ENCODE data around the gene TMEM143.

Gene TMEM143

DNA sequence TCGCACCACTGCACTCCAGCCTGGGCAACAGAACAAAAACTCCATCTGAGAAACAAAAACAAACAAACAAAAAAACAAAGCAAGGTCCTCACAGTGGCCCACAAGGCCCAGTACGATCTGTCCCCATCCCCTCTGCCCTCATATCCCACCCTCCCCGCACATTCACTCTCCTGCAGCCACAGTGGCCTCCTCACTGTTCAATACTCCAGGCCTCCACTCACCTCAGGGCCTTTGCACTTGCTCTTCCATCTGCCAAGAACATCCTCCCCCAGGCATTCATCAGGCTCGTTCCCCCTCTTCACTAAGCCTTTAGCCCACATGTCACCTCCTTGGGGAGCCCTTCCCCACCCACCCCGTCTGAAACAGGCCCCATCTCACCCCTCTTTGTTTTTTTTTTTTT, 4.6 kb downstream of the TMEM143 start:
- DNase-seq (ENCODE audit: low spot score): no peak

DNA sequence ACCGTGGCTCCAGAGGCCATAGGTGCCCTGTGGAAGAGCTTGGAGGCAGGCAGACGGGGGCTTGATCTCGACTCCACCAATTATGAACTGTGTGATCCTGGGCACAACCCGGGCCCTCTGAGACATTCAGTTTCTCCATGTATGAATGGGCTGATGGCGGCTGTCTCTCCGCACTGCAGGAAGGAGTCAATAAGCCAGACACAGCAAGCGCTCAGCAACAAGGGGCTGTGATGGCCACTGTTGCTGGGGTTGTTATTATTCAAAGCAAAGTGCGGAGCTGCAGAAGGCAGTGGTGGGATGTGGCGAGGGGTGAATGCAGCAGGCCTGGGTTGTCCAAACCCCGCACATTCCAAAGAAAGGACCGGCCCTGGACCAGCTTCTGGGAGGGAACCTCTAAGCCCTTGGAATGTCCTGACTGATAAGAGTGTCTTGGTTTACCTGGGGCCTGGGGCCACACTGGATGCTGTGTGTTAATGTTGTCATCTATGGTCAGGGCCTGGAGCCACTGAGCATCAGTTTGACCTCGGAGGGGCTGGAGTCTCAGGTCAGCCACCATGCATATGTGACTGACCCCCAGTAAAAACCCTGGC, 8.3 kb downstream of the TMEM143 start:
- DNase-seq (ENCODE audit: low spot score): no peak

DNA sequence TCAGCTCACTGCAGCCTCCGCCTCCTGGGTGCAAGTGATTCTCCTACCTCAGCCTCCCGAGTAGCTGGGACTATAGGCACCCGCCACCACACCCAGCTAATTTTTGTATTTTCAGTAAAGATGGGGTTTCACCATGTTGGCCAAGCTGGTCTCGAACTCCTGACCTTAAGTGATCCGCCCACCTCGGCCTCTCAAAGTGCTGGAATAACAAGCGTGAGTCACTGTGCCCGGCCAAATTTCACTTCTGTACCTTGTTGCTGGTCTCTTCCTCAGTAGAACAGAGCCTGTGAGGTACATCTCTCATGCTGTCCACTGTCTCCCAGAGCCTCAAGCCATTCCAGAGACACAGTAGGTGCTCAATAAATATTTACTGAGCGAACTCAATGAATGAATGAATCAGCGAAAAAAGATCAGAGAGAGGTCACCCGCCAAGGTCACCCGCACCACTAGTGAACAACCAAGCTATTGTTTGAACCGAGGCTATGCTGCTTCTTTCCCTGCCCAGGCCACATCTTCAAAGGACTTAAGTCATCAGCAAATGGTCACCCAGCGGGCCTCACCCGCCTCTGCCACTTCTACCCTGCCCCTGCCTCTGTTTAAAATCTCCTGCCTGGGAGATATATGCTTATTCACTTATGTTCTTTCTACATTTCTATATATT, 9.3 kb downstream of the TMEM143 start:
- DNase-seq (ENCODE audit: low spot score): no peak

DNA sequence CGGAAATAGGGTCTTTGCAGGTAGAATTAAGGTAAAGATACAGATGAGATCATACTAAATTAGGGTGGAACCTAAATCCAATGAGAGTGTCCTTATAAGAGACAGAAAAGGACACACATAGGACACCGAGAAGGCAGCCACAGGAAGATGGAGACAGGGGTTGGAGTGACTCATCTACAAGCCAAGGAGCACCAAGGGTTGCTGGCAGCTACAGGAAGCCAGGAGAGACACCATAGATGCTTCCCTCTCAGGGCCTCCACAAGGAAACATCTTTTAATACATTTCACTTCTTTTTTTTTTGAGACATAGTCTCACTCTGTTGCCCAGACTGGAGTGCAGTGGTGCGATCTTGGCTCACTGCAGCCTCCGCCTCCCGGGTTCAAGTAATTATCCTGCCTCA, 10.1 kb downstream of the TMEM143 start:
- no peak for DNase-seq (ENCODE audit: low spot score)

DNA sequence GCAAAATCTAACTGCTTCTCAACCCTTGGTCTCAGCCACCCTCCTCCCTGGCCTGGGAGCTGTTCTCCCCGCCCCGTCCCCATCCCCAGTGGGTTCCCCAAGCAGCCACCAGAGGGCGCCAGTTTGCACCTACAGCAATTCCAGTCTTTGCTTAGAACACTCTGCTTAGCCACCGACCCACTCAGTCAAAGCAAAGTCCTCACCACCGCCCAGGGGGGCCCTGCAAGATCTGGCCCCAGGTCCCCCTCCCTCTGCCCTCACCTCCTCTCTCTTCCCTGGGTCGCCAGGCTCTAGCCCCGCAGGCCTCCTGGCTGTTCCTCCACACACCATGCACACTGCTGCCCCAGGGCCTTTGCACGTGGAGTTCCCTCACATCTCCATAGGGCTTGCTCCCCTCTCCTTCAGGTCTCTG, 12.4 kb downstream of the TMEM143 start:
- peak; percentile 47 for DNase-seq (ENCODE audit: low spot score)

DNA sequence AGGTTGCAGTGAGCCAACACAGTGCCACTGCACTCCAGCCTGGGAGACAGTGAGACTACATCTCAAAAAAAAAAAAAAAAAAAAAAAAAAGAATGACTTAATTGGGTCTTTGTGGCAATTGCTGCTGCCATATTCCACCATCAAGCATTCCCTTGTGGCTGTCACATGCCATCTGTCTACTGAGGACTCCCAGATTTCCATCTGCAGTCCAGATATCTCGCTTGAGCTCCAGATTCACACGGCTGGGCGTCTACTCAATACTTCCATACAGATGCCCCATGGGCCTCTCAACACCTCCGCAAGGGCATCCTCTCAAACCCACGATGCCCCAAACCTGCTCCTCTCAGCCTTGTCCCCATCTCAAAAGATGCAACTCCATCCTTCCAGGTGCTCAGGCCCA, 12.9 kb downstream of the TMEM143 start:
- DNase-seq (ENCODE audit: low spot score): no peak

DNA sequence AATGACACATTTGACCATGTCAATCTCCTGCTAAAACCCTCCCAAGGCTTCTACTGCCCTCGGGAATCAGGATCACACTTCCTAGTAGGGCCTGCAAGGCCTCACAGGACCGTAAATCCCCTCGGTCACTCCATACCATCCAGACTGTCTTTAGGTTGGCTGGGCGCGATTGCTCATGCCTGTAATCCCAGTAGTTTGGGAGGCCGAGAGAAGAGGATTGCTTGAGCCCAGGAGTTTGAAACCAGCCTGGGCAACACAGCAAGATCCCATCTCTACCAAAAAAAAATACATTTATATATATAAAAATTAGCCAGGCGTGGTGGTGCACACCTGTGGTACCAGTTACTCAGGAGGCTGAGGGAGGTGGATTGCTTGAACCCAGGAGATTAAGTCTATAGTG, 15.0 kb downstream of the TMEM143 start:
- no peak for DNase-seq (ENCODE audit: low spot score)

DNA sequence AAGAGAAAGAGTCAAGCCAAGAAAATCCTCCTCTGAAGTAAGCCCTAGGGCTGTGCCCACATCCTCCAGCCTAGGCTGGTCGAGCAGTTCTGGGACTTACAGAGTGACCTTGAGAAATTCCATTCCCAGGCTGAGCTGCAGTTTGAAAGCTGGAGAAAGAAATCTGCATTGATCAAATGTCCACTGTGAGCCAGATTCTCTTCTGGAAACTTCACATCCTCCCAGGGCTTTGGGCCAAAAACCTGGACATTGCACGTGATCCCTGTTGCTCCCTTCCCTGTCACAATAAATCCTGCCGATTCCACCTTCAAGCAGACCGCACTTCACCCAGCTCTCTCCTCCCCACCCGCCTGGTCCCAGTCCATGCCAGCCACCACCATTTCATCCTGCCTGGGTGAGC, 15.7 kb downstream of the TMEM143 start:
- DNase-seq (ENCODE audit: low spot score): no peak

DNA sequence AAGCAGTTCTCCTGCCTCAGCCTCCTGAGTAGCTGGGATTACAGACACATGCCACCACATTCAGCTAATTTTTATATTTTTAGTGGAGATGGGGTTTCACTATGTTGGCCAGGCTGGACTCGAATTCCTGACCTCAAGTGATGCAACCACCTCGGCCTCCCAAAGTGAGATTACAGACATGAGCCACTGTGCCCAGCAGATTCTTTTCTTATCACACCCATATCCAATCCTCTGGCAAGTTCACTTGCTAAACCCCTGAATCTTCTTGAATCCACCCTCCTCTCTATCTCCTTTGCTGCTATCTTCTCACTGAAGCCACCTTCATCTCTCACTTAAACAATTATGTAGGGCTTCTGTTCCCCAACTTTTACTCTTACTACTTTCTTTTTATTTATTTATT, 17.5 kb downstream of the TMEM143 start:
- no peak for DNase-seq (ENCODE audit: low spot score)

DNA sequence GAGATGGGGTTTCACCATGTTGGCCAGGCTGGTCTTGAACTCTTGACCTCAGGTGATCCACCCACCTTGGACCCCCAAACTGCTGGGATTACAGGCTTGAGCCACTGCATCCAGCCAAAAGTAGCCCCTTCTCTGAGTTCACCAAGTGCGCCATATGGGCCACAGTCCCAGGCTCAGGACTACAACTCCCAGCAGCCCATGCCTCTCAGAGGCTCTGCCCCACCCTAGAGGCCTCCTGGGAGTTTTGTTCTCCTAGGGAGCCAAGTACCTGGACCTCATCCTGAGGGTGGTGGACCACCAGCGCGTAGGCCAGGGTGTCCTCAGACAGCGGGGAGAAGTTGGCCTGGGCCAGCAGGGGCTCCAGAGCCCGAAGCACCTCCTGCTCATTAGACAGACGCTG, 18.8 kb downstream of the TMEM143 start:
- DNase-seq (ENCODE audit: low spot score): no peak

DNA sequence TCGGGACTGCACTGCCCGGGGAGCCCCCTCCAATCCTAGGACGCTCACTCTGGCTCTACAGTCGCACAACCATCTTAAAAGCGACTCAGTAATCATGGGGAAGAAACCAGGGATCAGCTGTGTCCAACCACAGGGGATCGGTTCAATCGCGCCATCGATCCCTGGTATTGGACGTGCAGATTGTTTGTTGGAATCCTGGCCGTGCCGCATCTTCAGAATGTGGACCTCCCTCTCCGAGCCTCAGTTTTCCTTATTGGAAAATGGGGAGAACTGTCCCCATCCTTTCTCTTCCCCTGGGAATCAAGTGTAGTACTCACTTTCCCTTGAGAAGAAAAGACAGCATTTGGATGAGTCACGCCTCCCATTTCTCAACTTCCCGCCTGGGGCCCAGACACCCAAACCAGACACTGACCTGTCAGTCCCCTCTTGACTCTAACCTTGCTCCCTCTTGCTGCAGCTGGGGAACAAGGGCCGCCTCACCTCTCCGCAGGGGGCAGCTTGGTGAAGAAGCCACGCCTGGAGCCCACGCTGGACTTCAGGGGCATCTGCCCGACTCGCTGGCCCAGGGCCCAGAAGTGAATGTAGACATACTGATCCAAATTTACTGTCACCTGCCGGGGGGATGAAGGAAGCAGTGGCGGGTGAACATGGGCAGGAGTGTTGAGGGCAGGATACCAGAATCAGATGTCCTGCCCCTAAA, 20.7 kb downstream of the TMEM143 start:
- DNase-seq (ENCODE audit: low spot score): no peak

DNA sequence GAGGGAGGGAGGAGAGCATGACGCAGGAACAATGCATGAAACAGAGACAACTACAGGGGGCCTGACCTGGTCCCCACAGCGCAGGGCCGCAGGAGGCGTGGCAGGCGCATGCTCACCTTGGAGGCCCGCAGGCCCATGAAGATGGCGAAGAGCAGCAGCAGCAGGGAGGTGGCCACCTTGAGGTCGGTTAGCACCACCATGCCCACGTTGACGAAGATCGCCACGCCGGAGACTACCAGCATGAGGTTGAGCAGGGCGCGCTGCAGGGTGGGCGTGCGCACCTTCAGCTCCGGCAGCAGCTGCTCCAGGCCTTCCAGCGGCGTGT, 21.4 kb downstream of the TMEM143 start:
- no peak for DNase-seq (ENCODE audit: low spot score)

DNA sequence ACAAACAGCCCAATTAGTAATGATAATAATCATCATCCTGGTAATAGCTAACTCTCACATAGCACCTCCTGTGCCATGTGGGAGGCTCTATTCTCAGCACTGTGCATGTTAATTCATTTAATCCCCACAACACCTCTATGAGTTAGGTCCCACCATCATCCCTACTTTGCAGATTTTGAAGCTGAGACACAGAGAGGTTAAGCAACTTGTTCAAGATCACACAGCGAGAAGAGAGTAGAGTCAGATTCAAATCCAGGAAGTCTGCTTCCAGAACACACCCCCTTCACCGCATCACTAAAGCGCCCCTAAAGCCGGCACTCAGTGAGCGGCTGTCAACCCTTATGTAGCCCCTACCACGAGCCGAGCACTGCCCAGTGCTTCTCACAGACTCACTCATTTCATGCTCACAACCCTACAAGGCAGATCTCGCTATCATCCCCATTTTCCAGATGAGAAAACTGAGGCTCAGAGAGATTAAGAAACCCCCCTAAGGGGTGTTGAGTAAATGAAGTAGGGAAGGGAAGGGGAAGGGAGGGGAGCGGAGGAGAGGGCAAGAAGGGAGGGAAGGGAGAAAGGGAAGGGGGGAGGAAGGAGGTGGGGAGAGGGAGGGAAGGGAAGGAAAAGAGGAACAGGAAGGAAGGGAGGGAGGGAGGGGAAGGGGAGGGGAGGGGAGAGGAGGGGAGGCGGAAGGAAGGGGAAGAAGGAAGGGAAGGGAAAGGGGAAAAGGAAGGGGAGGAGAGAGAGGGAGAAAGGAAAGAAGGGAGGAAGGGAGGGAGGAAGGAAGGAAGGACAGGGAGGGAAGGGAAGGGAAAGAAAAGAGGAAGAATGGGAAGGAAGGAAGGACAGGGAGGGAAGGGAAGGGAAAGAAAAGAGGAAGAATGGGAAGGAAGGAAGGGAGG, 22.0 kb downstream of the TMEM143 start:
- DNase-seq (ENCODE audit: low spot score): peak; percentile 64

DNA sequence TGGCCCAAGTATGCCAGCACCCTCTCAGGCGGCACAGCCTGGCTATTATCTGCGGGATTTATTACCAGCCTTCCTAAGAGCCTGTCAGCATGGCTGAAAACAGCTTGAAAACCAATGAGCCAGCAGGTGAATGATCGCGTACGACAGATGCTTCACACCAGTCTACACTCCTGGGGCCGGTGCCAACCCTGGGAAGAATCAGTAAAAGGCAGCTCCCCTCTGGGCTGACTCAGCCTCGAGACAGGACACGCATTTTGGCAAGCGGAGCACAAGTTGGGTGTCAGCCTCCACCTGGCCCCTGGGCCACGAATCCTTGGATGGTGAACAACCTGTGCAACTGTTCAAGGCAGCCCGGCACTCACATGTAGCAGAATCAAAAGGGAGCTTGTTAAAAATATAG, 22.7 kb downstream of the TMEM143 start:
- no peak for DNase-seq (ENCODE audit: low spot score)

DNA sequence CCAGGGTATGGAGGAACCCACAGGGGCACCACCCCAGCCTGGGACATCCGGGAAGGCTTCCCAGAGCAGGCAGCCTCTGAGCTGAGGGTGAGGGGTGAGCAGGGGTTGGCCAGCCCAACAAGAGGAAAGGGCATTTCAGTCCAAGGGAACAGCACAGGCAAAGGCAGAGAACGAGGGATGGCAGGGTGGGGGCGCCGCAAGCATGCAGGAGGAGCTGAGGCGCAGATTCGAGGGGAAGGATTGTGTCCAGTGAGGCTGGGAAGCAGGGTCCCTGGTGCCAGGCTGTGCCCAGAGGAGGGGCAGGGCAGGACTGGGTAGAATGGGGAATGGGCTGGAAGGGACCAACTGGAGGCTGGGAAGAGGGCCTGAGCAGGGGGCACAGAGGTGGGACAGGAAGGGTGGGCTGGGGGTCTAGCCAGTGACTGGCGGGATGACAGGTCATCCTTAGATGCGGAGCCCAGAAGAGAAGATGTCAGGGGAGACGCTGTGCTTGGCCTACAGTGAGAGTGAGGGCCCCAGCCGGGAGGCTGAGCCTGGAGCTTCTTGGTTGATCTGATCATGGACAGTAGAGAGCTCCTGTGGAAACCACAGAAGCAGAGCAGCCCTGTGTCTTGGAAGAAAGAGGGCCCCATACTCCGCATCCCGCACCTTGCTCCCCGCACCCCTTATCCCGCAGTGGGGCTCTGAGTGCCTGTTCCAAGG, 24.8 kb downstream of the TMEM143 start:
- DNase-seq (ENCODE audit: low spot score): no peak

DNA sequence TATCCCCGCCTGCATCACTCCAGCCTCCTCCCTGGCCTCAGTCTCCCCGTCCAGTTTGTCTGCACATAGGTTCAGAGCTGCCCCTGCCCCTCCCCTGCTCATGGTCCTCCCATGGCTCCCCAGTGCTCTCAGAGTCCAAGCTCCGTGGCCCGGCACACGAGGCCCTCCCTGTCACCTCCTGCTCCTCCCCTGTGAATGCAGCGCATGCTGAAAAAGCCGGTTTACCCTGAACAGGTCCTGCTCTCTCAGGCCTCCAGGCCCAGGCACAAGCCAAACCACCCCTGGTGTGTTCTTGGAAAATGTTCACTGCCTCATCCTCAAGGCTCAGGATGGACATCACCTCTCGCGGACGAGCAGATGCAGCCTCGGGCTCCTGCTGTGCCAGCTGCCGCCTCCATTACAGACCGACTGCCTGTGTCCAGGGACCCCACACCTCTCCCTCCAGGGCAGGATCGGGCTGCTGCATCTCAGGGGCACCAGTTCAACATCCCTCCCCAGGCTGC, 25.4 kb downstream of the TMEM143 start:
- no peak for DNase-seq (ENCODE audit: low spot score)

DNA sequence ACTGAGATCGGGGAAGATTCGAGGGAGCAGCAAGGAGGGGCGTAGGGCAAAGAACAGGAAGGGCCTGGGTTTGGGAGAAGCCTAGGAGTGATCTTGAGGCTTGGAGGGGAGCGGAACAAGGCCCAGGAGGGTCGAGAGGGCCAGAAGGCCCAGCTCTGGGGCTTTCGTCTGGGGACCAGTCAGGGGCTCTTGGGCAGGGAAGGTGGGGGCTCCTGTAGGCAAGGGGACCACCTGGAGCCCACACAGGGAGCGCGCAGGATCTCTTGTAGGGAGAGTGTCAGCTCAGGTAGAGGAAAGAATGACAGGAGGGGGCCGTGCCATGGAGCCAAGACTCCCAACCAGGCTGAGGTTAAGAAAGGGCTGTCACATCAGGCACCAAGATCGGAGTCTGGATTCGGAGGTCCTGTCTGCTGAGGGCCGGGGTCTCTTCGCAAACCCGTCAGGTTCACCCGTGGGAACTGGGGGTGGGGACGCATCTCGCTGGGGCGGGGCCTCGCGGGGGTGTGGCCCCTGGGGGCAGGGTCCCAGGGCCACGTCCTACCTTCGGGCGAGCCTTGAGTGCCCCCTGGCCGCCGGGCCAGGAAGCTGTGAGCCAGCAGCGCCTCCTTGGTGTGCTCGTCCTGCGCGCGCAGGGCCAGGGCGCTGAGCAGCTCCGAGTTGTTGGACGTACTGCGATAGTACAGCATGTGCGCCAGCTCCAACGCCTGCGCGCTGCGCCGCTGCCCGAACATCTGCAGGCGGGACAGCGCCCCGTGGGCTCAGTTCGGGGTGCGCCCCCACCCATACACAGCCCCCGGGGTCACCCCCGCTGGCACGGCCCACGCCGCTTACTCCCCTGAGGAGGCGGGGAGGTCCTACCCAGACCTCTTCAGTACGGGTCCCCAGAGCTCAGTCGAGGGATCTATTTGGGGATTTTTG, 30.0 kb downstream of the TMEM143 start:
- peak; percentile 85 for DNase-seq (ENCODE audit: low spot score)

DNA sequence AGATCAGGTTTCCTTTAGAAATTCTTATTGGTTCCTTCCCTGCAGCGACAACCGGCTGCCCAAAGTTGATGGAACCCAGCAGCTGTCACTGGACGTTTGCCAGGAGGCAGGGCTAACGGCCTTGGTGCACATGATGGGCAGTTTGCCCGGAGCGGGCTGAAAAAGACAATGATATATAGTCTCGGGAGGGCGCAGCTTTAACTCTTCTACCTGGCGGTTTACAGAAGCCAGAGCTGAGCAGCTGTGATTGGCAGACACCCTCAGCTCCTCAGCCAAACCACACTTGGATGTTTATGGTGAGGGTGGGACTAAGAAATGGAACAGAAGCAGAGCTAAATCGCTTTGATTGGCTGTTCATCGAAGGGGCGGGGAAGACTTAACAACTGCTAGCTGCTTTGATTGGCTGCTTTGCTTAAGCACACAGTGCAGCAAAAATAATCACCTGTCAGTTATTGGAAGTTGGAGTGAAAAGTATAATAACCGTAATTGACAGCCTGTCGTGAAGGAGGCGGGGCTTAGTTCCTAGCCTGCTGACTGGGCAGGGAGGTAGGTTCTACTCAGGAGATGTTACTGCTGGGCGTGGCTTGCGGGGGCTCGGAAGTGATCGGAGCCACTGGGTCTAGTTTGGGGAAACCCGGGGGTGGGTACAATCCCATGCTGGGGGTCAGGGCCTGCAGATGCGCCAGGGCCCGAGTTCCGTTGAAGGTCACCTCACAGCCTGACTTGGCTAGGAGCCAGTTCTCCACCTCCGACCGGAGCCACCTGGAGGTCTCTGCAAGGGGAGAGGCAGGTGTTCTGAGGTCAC, 30.9 kb downstream of the TMEM143 start:
- DNase-seq (ENCODE audit: low spot score): peak; percentile 96

DNA sequence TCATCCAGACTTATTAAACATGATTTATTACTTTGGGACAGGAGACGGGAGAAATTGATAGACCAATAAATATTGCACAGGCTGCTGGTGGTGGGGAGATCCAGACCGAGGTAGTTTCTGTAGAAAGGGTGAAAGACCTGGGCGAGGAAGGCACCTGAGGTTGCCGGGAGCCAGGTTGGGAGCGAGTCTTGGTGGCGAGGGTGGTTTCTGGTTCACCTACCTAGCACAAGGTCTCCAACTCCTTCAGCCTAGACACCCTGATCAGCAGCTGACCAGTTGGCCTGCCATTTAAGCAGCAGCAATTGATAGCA, 31.4 kb downstream of the TMEM143 start:
- DNase-seq (ENCODE audit: low spot score): no peak

DNA sequence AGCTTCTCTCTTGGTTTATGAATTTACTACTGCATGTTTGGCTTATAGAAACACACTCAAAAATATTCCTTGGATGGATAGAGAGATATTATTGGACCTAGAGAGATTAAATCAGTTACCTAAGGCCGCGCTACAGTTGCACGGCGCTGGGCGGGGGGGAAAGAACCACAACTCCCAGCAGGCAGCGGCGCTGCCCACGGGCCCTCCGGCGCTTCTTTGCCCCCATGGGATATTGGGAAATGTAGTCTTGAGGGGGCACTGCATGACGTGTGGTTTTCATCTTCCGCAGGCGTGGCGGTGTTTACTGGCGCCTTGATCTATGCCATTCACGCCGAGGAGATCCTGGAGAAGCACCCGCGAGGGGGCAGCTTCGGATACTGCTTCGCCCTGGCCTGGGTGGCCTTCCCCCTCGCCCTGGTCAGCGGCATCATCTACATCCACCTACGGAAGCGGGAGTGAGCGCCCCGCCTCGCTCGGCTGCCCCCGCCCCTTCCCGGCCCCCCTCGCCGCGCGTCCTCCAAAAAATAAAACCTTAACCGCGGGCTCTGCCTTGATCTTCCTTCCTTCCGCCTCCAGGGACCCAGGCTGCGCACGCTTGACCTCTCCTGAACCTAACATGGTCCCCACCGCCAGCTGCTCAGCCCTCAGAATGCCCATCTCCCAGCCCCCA, 33.6 kb downstream of the TMEM143 start:
- DNase-seq (ENCODE audit: low spot score): peak; percentile 96

Data from Ammon's horn (tissue), 1 donor.